Activated CD4-positive, alpha-beta memory T cell treated with anti-CD3 and anti-CD28 coated beads for 36 hours (primary cell): ENCODE data around the gene LGALS14. TPM values are rescaled to one million over a fixed set of nuclear protein-coding genes. Genes with fewer than 3 reads are reported as not detected.
"Not testable (repeated sequence)": the region's sequence is repeated elsewhere in the genome, so short reads cannot be mapped to it uniquely, and the experiment has no call there.

Experiments
- CTCF ChIA-PET: fragments of 350-600 bp; sonication (Branson Sonifier 250); formaldehyde crosslinking; loops from one replicate; lab custom pipeline; 2021; ENCODE audit warnings: antibody characterized with exemption, inconsistent platforms; lab: Charles Lee
- POLR2A ChIA-PET: fragments of 350-600 bp; sonication (Branson Sonifier 250); formaldehyde crosslinking; loops from one replicate; lab custom pipeline; 2021; ENCODE audit warnings: antibody characterized with exemption; lab: Charles Lee
- DNase-seq: peaks from one replicate; pipeline ENCODE4 v3.0.0-alpha.2; 2020
- H3K27ac Mint-ChIP-seq: one replicate; pipeline ENCODE4 v1.8.0; 2021; ENCODE audit warnings: mixed read lengths
- H3K27me3 Mint-ChIP-seq: one replicate; pipeline ENCODE4 v1.8.0; 2021; ENCODE audit warnings: mixed read lengths
- H3K36me3 Mint-ChIP-seq: one replicate; pipeline ENCODE4 v1.8.0; 2021; ENCODE audit warnings: mixed read lengths
- H3K4me1 Mint-ChIP-seq: one replicate; pipeline ENCODE4 v1.8.0; 2021; ENCODE audit warnings: low read depth, mixed read lengths
- H3K4me3 Mint-ChIP-seq: one replicate; pipeline ENCODE4 v1.8.0; 2021; ENCODE audit warnings: mild to moderate bottlenecking, mixed read lengths
- H3K9me3 Mint-ChIP-seq: one replicate; pipeline ENCODE4 v1.8.0; 2021; ENCODE audit warnings: mixed read lengths
- intact Hi-C: fragments of 100-400 bp; cut with micrococcal nuclease; formaldehyde crosslinking; loops from one replicate; pipeline ENCODE4 v1.15.1; 2023
- total RNA-seq, 2 experiments: library from RNA; stranded (reverse); gene quantifications; one replicate each; pipeline ENCODE4 v1.2.3, GENCODE V29; 2021

Gene LGALS14
- total RNA-seq, result 1 to 10 TPM; 1.6 to 2.5 TPM

- peak within 1 kb of the TSS; percentile 75 for H3K27ac Mint-ChIP-seq
- CTCF ChIA-PET, result interaction anchor here (0.7 to 1.7 kb wide), 3 partner anchors 30 to 266 kb away, joined by 3 to 4 read pairs (median 3); partner anchors contain the start of gene PSMC4
- H3K4me3 Mint-ChIP-seq, result peak within 1 kb of the TSS; percentile 40
- no peaks in the 10 kb centered on the region for H3K36me3 Mint-ChIP-seq
- H3K27me3 Mint-ChIP-seq, result peaks cover 5% of the 10 kb centered on the region
- no peaks in the 10 kb centered on the region for H3K9me3 Mint-ChIP-seq
- peak; percentile 65 for DNase-seq
- intact Hi-C loops, result loop anchor here (1.0 kb wide), 3 partner anchors 25 to 122 kb away; no protein-coding TSS in a partner anchor
- POLR2A ChIA-PET, result interaction anchor here (2.0 kb wide), 1 partner anchor 28 kb away, joined by 4 read pairs; no protein-coding TSS in a partner anchor
- peaks cover 43% of the 10 kb centered on the region for H3K4me1 Mint-ChIP-seq
Measured at GRCh38 chr19:39704181-39705044, at the start of gene LGALS14. Gene LGALS14, plus strand, starts transcription at chr19:39704481. Its CDS starts 48 bp downstream, at chr19:39704529.

GRCh38 chr19:39655613-39656012 is 48.7 kb upstream of the LGALS14 start, which contains the start of gene LGALS16:
Gene LGALS16, plus strand, starts transcription at chr19:39655913. Its CDS starts 49 bp downstream, at chr19:39655962.
- Mint-ChIP-seq H3K9me3 (no peaks in the 10 kb centered on the region), H3K27ac (no peak within 1 kb of the TSS), H3K4me1 (no peaks in the 10 kb centered on the region), H3K27me3 (peaks cover 23% of the 10 kb centered on the region), H3K36me3 (no peaks in the 10 kb centered on the region), H3K4me3 (no peak within 1 kb of the TSS)
- DNase-seq, result no peak
- intact Hi-C loops, result no loop called here
- POLR2A ChIA-PET, result no interaction called here
- CTCF ChIA-PET, result no interaction called here

GRCh38 chr19:39659791-39660190 is 44.5 kb upstream of the LGALS14 start:
- ChIA-PET POLR2A (no interaction called here), CTCF (no interaction called here)
- intact Hi-C loops, result no loop called here
- H3K9me3 Mint-ChIP-seq, result no peaks in the 10 kb centered on the region
- DNase-seq, result no peak
- no peak overlapping the region for H3K4me3 Mint-ChIP-seq
- H3K27ac Mint-ChIP-seq, result no peak overlapping the region
- peaks cover 7% of the 10 kb centered on the region for H3K27me3 Mint-ChIP-seq
- no peaks in the 10 kb centered on the region for H3K36me3 Mint-ChIP-seq
- peaks cover 7% of the 10 kb centered on the region for H3K4me1 Mint-ChIP-seq

DNA sequence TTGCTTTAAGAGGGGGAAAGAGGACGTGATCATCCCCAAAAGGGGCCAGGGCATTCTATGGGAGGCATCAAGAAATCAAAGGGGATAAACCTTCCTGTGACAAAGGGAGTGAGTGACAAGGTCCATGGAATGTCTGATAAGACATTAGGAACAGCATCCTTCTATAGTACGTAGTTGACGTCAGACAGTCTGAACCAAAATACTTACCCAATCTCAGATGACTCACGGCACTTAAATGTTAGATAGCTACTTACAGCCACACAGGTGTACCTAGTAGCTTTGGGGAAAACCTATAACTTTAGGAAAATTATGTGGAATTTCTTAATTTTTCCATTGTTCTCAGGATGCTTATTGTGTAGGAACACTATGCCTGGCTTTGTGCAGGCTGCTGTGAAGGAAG is 43.6 kb upstream of the LGALS14 start:
- H3K4me1 Mint-ChIP-seq, result peaks cover 7% of the 10 kb centered on the region
- intact Hi-C loops, result no loop called here
- H3K4me3 Mint-ChIP-seq, result no peak overlapping the region
- H3K36me3 Mint-ChIP-seq, result no peaks in the 10 kb centered on the region
- H3K9me3 Mint-ChIP-seq, result peaks cover 3% of the 10 kb centered on the region
- no peak overlapping the region for H3K27ac Mint-ChIP-seq
- peaks cover 8% of the 10 kb centered on the region for H3K27me3 Mint-ChIP-seq
- ChIA-PET CTCF (interaction anchor here (1.0 kb wide), 1 partner anchor 11 kb away, joined by 3 read pairs; no protein-coding TSS in a partner anchor), POLR2A (no interaction called here)
- no peak for DNase-seq

GRCh38 chr19:39661565-39661964 is 42.7 kb upstream of the LGALS14 start:
- intact Hi-C loops, result no loop called here
- H3K9me3 Mint-ChIP-seq, result peaks cover 7% of the 10 kb centered on the region
- DNase-seq, result no peak
- ChIA-PET CTCF (no interaction called here), POLR2A (no interaction called here)
- H3K4me3 Mint-ChIP-seq, result no peak overlapping the region
- no peaks in the 10 kb centered on the region for H3K36me3 Mint-ChIP-seq
- H3K27ac Mint-ChIP-seq, result no peak overlapping the region
- peaks cover 11% of the 10 kb centered on the region for H3K27me3 Mint-ChIP-seq
- peaks cover 7% of the 10 kb centered on the region for H3K4me1 Mint-ChIP-seq

DNA sequence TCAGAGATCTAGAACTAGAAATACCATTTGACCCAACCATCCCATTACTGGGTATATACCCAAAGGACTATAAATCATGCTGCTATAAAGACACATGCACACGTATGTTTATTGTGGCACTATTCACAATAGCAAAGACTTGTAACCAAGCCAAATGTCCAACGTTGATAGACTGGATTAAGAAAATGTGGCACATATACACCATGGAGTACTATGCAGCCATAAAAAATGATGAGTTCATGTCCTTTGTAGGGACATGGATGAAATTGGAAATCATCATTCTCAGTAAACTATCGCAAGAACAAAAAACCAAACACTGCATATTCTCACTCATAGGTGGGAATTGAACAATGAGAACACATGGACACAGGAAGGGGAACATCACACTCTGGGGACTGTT is 34.4 kb upstream of the LGALS14 start:
- POLR2A ChIA-PET, H3K36me3 Mint-ChIP-seq, DNase-seq, H3K4me3 Mint-ChIP-seq, H3K27ac Mint-ChIP-seq, H3K9me3 Mint-ChIP-seq: not testable (repeated sequence)
- Mint-ChIP-seq H3K4me1 (peaks cover 17% of the 10 kb centered on the region), H3K27me3 (peaks cover 19% of the 10 kb centered on the region)
- intact Hi-C loops, result loop anchor here (10.0 kb wide), 2 partner anchors 325 kb away; partner anchors contain the start of genes SAMD4B and ZNF546
- CTCF ChIA-PET, result interaction anchor here (1.2 to 6.4 kb wide), 2 partner anchors 117 to 229 kb away, joined by 4 to 137 read pairs; no protein-coding TSS in a partner anchor

GRCh38 chr19:39670998-39671397 is 33.3 kb upstream of the LGALS14 start:
- intact Hi-C loops, result loop anchor here (10.0 kb wide), 2 partner anchors 324 to 326 kb away; partner anchors contain the start of genes SAMD4B and ZNF546
- ChIA-PET CTCF (interaction anchor here (0.8 to 6.4 kb wide), 9 partner anchors 44 to 230 kb away, joined by 3 to 137 read pairs (median 12); partner anchors contain the start of gene EID2B), POLR2A (no interaction called here)
- H3K27me3 Mint-ChIP-seq, result peaks cover 18% of the 10 kb centered on the region
- H3K9me3 Mint-ChIP-seq, result peaks cover under 1% of the 10 kb centered on the region
- no peak for DNase-seq
- no peaks in the 10 kb centered on the region for H3K36me3 Mint-ChIP-seq
- peaks cover 28% of the 10 kb centered on the region for H3K4me1 Mint-ChIP-seq
- no peak overlapping the region for H3K27ac Mint-ChIP-seq
- H3K4me3 Mint-ChIP-seq, result no peak overlapping the region

DNA sequence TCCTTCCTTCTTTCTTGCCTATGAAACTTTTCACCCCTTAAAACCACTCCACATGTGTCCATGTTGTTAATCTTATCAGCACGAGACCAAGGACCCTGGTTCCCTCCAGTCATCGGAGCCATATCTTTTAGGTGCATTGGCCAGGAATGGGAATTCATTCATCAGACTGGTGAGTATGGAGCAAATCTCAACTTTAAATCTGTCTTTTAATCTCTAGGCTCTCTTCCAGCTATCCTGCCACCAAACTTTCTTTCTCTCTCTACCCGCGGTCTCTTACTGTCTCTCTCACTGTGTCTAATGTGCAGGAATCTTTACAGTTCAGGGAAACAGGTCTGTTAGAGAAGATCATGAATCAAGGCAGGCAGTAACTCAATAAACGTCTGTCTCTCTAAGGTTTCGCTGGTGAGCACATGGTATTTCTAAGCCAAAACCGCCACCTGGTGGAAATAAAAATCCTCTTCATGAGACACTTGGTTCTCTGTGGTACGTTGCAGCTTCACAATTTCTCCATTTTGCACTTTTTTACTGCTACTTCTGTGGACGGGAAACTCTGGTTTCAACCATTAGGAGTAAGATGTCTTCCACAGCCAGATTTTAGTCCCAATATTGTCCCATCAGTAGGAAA is 32.4 kb upstream of the LGALS14 start:
- intact Hi-C loops, result loop anchor here (1.0 to 10.0 kb wide), 5 partner anchors 121 to 327 kb away; partner anchors contain the start of genes DLL3, SAMD4B and ZNF546
- Mint-ChIP-seq H3K27me3 (peaks cover 11% of the 10 kb centered on the region), H3K27ac (no peak overlapping the region), H3K4me1 (peaks cover 32% of the 10 kb centered on the region), H3K36me3 (no peaks in the 10 kb centered on the region), H3K9me3 (no peaks in the 10 kb centered on the region), H3K4me3 (no peak overlapping the region)
- CTCF ChIA-PET, result interaction anchor here (0.7 to 6.4 kb wide), 21 partner anchors 11 to 298 kb away, joined by 3 to 137 read pairs (median 4); partner anchors contain the start of genes DLL3, EID2 and EID2B
- POLR2A ChIA-PET, result interaction anchor here (0.6 kb wide), 1 partner anchor 64 kb away, joined by 3 read pairs; no protein-coding TSS in a partner anchor
- DNase-seq, result peak; percentile 54

DNA sequence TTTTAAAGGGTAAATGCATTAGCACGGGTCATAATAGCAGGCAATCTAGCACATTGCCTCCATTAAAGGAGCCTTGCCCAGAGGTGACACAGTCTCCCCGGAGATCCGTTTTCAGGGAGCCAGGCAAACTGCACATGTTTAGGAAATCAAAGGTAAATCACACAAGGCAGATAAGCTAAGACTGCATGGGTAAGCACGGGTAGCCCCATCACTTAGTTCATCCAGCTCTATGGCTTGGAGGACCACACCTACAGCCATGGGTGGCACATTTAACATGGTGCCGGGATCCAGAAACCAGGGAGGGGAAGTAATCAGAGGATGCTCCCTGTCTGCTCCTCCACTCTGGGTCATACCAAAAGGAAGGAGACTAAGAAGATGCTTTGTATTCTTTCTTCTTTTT is 31.8 kb upstream of the LGALS14 start:
- intact Hi-C loops, result loop anchor here (1.0 to 10.0 kb wide), 5 partner anchors 121 to 328 kb away; partner anchors contain the start of genes DLL3, SAMD4B and ZNF546
- H3K4me3 Mint-ChIP-seq, result no peak overlapping the region
- peaks cover 6% of the 10 kb centered on the region for H3K27me3 Mint-ChIP-seq
- H3K27ac Mint-ChIP-seq, result no peak overlapping the region
- ChIA-PET POLR2A (interaction anchor here (0.9 kb wide), 1 partner anchor 128 kb away, joined by 3 read pairs; no protein-coding TSS in a partner anchor), CTCF (interaction anchor here (0.6 to 6.4 kb wide), 28 partner anchors 12 to 298 kb away, joined by 3 to 137 read pairs (median 4); partner anchors contain the start of genes DLL3, DYRK1B, EID2 and EID2B)
- H3K36me3 Mint-ChIP-seq, result no peaks in the 10 kb centered on the region
- peaks cover 37% of the 10 kb centered on the region for H3K4me1 Mint-ChIP-seq
- DNase-seq, result no peak
- no peaks in the 10 kb centered on the region for H3K9me3 Mint-ChIP-seq

DNA sequence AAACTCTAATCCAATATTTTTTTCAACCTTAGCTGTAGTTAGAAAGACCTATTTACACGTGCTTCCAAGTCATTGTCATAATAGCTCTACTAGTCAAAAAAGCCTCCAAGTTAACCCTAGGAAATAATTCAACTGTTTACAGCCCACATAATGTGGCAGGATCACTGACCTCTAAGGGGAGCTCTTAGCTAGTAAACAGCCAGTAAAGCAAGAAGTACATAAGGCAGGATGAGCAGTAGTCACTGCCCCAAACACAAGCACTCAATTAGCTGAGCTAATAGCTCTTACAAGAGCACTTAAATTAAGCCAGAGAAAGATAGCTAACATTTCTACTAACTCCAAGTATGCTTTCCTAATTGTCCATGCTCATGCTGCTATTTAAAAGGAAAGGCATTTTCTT is 30.4 kb upstream of the LGALS14 start:
- POLR2A ChIA-PET, H3K36me3 Mint-ChIP-seq, H3K4me3 Mint-ChIP-seq, H3K9me3 Mint-ChIP-seq, DNase-seq, H3K27ac Mint-ChIP-seq, H3K27me3 Mint-ChIP-seq: not testable (repeated sequence)
- CTCF ChIA-PET, result interaction anchor here (0.9 to 6.4 kb wide), 22 partner anchors 10 to 234 kb away, joined by 3 to 137 read pairs (median 7); partner anchors contain the start of genes DLL3, DYRK1B, EID2 and EID2B
- peaks cover 48% of the 10 kb centered on the region for H3K4me1 Mint-ChIP-seq
- intact Hi-C loops, result loop anchor here (2.0 to 10.0 kb wide), 5 partner anchors 93 to 329 kb away; partner anchors contain the start of genes DLL3, SAMD4B and ZNF546

DNA sequence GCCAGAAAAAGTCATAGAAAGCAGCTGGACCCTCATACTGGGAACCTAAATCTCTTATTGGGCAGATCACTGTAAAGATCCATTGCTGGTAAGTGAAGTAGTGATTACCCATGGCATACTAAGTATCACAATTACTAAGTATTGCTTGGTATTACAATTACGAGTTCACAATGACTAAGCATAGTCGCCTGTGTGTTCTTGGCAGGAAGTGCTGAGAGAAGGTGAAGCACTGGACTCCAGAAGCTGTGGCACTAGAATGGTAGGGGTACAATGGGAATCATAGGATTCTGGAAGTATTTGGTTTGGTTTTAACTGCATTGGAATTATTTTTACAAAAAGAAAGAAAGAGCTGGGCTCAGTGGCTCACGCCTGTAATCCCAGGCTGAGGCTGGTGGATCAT is 28.3 kb upstream of the LGALS14 start:
- no peaks in the 10 kb centered on the region for H3K9me3 Mint-ChIP-seq
- H3K27ac Mint-ChIP-seq, result peak overlapping the region; percentile 59
- ChIA-PET CTCF (interaction anchor here (0.6 to 6.4 kb wide), 17 partner anchors 17 to 510 kb away, joined by 3 to 137 read pairs (median 3); partner anchors contain the start of genes EID2 and FBL), POLR2A (interaction anchor here (0.9 to 1.9 kb wide), 3 partner anchors 29 to 240 kb away, joined by 3 to 7 read pairs (median 4); partner anchors contain the start of genes EID2B, LGALS14 and RPS16)
- intact Hi-C loops, result loop anchor here (5.0 to 10.0 kb wide), 4 partner anchors 134 to 331 kb away; partner anchors contain the start of genes EID2, SAMD4B and ZNF546
- DNase-seq, result peak; percentile 41
- no peak overlapping the region for H3K4me3 Mint-ChIP-seq
- peaks cover 4% of the 10 kb centered on the region for H3K27me3 Mint-ChIP-seq
- no peaks in the 10 kb centered on the region for H3K36me3 Mint-ChIP-seq
- peaks cover 69% of the 10 kb centered on the region for H3K4me1 Mint-ChIP-seq
